ENCODE results near the gene PTPRN2.

DNA sequence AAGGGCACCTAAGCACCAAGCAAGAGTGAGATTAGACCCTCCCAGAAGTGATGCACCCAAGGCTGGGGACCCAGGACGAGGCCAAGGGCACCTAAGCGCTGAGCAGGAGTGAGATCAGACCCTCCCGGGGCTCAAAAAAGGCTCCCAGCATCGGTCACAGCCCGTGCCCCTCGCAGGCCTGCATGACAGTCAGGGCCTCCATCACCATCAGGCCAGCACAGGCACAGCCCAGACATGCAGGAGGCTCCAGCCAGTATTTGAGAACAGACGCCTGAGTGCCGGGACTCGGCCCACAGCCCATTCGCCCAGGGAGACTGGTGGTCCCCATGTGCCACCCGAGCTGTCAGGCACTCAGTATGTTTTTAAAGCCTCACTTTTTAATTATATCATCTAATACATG lies 595.9 kb downstream of the PTPRN2 start:
- TF ChIP-seq, protein P1, sequence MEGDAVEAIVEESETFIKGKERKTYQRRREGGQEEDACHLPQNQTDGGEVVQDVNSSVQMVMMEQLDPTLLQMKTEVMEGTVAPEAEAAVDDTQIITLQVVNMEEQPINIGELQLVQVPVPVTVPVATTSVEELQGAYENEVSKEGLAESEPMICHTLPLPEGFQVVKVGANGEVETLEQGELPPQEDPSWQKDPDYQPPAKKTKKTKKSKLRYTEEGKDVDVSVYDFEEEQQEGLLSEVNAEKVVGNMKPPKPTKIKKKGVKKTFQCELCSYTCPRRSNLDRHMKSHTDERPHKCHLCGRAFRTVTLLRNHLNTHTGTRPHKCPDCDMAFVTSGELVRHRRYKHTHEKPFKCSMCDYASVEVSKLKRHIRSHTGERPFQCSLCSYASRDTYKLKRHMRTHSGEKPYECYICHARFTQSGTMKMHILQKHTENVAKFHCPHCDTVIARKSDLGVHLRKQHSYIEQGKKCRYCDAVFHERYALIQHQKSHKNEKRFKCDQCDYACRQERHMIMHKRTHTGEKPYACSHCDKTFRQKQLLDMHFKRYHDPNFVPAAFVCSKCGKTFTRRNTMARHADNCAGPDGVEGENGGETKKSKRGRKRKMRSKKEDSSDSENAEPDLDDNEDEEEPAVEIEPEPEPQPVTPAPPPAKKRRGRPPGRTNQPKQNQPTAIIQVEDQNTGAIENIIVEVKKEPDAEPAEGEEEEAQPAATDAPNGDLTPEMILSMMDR (IDR thresholded peaks at IDR 0.05) = no peak
- TF ChIP-seq POLR2AphosphoS5 (IDR thresholded peaks at IDR 0.05; ENCODE audit: low read depth, low read length) (no peak), TCF7L2 (IDR thresholded peaks at IDR 0.05; ENCODE audit: low read depth, low read length) (no peak)
- TF ChIP-seq, protein P2, sequence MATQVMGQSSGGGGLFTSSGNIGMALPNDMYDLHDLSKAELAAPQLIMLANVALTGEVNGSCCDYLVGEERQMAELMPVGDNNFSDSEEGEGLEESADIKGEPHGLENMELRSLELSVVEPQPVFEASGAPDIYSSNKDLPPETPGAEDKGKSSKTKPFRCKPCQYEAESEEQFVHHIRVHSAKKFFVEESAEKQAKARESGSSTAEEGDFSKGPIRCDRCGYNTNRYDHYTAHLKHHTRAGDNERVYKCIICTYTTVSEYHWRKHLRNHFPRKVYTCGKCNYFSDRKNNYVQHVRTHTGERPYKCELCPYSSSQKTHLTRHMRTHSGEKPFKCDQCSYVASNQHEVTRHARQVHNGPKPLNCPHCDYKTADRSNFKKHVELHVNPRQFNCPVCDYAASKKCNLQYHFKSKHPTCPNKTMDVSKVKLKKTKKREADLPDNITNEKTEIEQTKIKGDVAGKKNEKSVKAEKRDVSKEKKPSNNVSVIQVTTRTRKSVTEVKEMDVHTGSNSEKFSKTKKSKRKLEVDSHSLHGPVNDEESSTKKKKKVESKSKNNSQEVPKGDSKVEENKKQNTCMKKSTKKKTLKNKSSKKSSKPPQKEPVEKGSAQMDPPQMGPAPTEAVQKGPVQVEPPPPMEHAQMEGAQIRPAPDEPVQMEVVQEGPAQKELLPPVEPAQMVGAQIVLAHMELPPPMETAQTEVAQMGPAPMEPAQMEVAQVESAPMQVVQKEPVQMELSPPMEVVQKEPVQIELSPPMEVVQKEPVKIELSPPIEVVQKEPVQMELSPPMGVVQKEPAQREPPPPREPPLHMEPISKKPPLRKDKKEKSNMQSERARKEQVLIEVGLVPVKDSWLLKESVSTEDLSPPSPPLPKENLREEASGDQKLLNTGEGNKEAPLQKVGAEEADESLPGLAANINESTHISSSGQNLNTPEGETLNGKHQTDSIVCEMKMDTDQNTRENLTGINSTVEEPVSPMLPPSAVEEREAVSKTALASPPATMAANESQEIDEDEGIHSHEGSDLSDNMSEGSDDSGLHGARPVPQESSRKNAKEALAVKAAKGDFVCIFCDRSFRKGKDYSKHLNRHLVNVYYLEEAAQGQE (IDR thresholded peaks at IDR 0.05; ENCODE audit: insufficient read depth in 1 of 2, low read depth in 2 of 2, low read length in 1 of 2) = no peak
